SK-N-SH treated with all-trans-retinoic acid at 6 μM for 48 hours (cell line): Measurements from ENCODE around the gene GNAZ.

Source experiments
- ARNTL ChIP-seq: fragments of 450-650 bp; formaldehyde crosslinking; IDR thresholded peaks from 2 replicates; pipeline ENCODE4 v1.5.0; 2020; ENCODE audit warnings: low read depth, mild to moderate bottlenecking, moderate library complexity, borderline replicate concordance
- CREB5 ChIP-seq: fragments of 250-450 bp; sonication (Bioruptor Pico); IDR thresholded peaks from 2 replicates; pipeline ENCODE4 v1.5.1; 2020; ENCODE audit warnings: low read depth, mild to moderate bottlenecking, moderate library complexity
- CSRNP3 ChIP-seq: fragments of 250-450 bp; sonication (Bioruptor Pico); IDR thresholded peaks from 2 replicates; pipeline ENCODE4 v1.5.1; 2021; ENCODE audit warnings: mild to moderate bottlenecking, moderate library complexity
- OSR1 ChIP-seq: fragments of 250-450 bp; sonication (Bioruptor Pico); IDR thresholded peaks from 2 replicates; pipeline ENCODE4 v1.8.0; 2022; ENCODE audit warnings: moderate library complexity, mild to moderate bottlenecking, inconsistent platforms
- PPARA ChIP-seq: fragments of 250-450 bp; sonication (Bioruptor Pico); IDR thresholded peaks from 2 replicates; pipeline ENCODE4 v1.5.0; 2020; ENCODE audit warnings: mild to moderate bottlenecking, borderline replicate concordance
- RARB ChIP-seq: fragments of 250-450 bp; sonication (Bioruptor Pico); IDR thresholded peaks from 2 replicates; pipeline ENCODE4 v1.8.0; 2021; ENCODE audit warnings: mild to moderate bottlenecking, moderate library complexity
- ZFP30 ChIP-seq: fragments of 450-650 bp; formaldehyde crosslinking; IDR thresholded peaks from 2 replicates; pipeline ENCODE4 v1.5.0; 2022; ENCODE audit warnings: mild to moderate bottlenecking, moderate library complexity

- no peak for TF ChIP-seq OSR1 (CRISPR knock-in tag)
- TF ChIP-seq ARNTL (CRISPR knock-in tag) = no peak
- no peak for TF ChIP-seq PPARA (CRISPR knock-in tag)
- no peak for TF ChIP-seq CSRNP3 (CRISPR knock-in tag)
- no peak for TF ChIP-seq RARB (CRISPR knock-in tag)
- TF ChIP-seq CREB5 (CRISPR knock-in tag) = no peak
- TF ChIP-seq ZFP30 (CRISPR knock-in tag) = no peak
Measured at GRCh38 chr22:23078462-23078787, 8.1 kb downstream of the GNAZ start.
